ENCODE data around the gene SLC12A7.
"Not testable (repeated sequence)": the region's sequence is repeated elsewhere in the genome, so short reads cannot be mapped to it uniquely, and the experiment has no call there.

Gene SLC12A7

DNA sequence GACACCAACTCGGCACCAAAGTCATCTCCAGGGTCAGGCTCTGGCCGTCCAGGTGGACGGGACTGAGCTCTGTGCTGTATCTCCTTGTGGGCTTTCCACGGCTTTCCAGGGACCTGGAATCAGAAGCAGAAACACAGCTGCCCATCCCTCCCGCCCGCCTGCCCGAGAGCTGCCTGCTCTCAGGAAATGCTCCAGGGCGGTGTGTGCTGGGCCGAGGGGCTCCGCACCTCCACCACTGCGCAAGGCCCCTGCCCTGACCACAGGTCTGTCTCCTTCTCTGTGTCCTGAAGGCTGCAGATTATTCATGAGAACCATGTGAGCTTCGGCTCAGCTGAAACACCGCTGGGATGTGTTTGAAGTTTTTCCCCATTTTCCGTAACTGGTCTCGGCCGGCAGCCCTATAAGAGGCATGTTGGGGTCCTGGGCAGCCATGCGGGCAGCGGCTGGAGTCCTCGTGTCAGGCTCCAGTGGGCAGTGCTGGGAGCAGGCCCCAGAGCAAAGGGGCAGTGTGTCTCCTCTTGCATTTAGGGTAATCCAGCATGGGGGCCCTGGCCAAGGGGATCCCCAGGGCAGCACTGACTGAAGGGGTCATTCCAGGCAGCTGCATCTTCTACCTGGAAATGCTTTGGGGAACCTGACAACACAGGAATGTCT is 80.4 kb downstream of the SLC12A7 start:
- DNase-seq: no peak

DNA sequence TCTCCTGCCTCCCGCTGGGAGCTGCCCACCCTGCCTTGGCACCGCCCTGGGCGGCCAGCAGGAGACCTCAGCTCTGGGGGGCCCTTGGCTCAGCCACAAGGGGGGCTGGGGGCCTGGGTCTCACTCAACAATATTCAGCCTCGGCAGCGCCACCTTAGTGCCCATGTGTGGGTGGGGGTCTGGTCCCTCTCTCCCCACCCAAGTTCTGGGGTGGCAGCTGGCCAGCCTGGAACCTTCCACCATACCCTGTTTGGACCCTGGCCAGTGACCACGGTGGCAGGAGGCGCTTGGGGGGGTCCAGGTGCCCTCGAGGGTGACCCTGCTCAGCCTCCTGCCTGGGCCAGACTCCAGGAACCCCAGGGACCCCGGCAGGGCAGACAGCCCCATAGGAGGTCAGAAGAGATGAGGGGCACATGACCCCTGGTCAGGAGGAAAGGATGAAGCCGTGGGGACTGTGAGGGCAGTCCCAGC is 81.0 kb downstream of the SLC12A7 start:
- no peak for DNase-seq

- DNase-seq: no peak
Observed at GRCh38 chr5:1029945-1030625, 81.8 kb downstream of the SLC12A7 start.

DNA sequence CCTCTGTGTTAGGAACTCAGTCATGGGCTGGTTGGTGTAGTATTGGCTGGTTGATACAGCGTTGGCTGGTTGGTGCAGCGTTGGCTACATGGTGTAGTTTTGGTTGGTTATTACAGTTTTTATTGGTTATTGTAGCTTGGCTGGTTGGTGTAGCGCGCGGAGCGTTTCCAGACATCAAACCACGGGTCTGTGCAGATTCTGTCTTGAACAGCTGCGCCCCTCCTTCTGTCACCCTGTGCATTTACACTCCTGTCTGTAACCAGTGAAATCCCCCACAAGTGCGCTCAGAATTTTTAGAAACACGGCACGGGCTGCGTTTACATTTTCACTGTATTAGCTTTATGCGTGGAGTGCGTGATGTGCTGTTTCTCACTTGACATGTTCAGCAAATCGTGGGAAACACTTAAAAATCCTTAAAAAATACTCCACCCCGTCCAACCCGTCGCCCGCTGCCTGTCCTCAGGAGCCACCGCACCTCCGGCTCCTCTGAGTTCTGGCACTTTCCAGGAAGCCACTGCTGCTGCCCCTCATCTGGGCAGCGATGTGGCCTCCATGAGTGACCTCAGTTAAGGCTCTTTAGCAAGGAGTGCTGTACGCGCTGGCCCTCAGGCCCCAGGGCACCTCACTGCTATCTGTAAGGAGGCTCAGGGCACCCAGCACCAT is 82.5 kb downstream of the SLC12A7 start:
- DNase-seq: no peak

DNA sequence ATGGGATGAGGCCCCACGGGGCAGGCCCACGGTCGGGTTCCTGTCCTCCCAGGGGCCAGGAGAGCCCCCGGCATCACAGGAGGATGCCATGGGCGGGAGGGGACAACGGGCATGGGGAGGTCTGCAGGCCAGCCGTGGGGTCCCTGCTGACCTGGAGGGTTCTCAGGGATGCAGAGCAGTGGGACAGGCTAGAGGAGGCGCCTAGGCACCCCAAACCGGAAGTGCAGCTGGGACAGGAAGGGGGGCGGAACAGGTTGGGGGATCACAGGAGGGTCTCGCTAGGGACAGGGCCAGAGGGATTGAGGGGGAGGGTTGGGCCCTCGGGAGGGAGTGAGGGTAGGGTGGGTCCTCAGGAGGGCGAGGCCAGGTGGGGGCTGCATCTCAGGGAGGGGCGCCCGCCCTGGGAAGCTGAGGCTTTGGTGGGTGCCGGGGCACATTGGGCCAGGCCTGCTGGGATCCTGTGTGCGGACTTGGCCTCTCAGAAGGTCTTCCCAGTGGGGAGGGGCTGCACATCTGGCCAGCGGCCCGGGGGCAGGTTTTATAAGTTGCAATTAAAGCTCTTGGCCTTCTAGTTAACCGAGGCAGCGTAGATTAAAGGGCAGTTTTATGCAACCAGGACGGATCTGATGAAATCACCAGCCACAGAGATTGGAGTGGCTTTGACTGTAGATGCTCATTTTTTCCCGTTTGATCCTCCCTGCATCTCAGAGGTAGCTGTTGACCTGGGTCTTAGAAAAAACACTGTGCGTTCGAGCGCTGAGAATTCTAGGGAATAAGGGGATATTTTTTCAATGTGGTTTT is 83.2 kb downstream of the SLC12A7 start:
- no peak for DNase-seq

DNA sequence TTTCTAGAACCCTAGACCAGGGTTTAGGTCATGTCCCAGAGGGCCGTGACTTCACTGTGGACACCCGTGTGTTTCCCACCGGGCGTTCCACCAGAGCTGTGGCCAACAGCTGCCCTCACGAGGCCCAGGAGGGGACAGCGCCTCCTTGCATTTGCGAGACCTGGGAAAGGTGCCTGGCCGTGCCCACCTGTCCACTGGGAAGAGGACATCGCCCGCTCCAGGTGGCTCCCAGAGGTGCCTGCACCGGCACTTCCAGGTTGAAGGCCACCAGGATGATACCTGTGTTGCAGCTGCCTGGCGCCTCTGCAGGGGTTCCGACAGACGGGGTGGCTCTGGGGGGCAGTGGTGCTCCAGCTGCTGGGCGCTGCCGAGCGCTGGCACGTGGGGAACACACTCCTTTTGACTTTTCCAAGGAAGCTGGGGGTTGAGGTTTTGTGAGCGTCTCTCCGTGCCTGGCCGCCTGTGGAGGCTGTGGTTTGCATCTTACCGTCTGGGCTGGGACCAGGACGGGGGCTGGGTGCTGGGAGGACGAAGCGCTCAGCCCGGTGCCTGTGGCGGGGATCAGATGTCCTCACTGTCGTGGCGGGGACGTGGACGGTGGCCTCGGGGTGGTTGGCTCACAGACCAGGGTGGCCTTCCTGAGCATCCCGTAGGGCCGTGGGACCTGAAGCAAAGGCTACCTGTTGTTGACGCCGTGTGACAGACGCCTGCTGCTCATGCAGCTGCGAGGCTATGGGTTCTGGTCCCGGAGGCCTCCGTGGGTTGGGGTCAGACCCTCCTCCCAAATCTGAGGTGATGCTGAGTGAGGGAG is 84.0 kb downstream of the SLC12A7 start:
- no peak for DNase-seq

GRCh38 chr5:1026700-1027621 is 84.9 kb downstream of the SLC12A7 start:
- no peak for DNase-seq

DNA sequence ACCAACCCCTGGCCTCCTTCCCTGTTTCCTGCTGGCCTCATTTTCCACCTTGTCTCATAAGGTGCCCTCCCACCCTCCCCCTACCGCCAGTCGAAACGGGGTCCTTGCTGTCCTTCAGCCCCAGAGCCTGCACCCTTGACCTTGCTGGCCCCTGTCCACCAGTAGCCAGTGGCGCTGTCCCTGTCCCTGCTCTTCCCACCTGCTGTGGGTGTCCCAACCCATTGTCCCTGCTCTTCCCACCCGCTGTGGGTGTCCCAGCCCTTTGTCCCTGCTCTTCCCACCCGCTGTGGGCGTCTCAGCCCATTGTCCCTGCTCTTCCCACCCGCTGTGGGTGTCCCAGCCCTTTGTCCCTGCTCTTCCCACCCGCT is 89.9 kb downstream of the SLC12A7 start:
- DNase-seq: not testable (repeated sequence)

DNA sequence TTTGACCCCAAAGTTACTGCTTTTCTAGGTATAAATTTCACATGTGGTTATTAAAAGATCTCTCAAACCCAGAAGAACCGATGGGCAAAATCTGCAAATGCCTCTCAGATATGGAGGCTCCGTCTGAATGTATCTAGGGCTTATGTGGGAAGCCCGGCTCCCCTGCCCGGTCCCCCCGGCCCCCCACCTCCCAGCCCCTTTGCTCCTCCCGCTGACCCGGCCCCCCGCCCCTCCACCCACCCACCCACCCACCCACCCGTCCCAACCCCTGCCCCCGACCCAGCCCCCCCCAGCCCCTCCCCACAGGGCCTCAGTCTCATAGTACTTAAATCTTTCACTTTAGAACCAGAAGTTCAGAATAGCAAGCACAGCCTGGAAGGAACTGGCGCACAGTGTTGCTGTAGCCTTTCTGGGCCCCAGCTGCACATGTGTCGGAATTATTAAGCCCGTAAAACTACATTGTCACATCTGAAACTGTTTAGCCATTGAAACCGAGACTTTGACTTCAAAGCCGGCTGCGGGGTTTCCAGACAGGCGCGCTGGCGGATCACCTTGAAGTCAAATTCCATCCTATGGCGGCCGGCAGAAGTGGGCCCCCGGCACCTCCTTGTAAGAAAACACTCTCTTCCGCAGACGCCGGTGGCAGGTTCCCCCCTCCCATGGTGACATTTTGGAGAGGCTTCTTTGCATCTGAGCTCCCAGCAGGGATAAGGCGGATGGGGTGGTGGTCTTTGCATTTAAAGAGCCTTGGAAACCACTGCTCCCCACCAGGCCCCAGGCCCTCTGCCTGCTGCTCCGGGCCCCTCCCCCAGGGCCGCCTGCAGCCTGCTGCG is 90.5 kb downstream of the SLC12A7 start:
- no peak for DNase-seq

GRCh38 chr5:1020452-1020961 is 91.4 kb downstream of the SLC12A7 start:
- DNase-seq: no peak

DNA sequence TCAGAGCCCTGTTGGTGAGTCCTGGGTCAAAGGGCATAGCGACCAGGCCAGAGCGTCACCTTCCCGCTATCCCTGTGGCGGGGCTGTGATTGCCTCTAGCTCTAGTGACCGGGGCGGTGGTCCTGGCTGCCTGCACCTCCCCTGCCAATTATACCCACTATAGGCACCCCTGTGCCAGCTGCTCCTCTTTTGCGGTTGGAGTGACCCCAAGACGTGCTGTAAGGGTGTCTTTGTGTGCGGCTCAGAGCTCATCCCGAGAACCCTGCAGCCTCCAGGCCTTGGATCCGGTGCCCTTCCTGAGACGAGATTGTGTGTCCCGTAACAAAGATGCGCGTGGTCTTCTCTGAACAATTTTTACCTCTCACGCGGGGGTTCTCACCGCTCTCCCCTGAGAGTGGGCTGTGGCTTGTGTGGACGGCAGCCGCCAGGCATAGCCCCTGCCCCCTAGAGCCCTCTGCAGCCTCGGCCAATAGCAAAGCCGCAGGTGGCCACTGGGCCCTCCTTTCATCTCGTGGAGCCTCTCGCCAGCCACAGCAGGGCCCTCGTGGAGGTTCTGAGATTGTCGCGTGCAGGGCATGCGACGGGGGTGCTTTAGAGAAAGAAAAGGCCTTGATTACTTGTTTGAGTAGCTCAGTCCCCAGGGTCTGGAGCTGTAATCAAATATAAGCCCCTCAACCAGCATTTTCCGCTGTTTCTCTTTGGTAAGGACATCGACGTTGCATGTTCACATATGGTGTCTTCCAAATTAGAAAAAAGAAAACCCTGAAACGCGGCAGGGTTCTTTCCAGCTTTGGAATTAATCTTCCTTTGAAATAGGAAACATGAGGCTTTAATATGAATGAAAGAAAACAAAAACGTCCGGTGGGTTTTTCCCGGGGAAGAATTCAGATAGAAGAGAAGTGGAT is 92.6 kb downstream of the SLC12A7 start:
- DNase-seq: no peak

GRCh38 chr5:1018596-1018995 is 93.3 kb downstream of the SLC12A7 start:
- DNase-seq: no peak

GRCh38 chr5:1017691-1018455 is 94.0 kb downstream of the SLC12A7 start:
- DNase-seq: no peak

GRCh38 chr5:1017056-1017455 is 94.8 kb downstream of the SLC12A7 start:
- DNase-seq: no peak

DNA sequence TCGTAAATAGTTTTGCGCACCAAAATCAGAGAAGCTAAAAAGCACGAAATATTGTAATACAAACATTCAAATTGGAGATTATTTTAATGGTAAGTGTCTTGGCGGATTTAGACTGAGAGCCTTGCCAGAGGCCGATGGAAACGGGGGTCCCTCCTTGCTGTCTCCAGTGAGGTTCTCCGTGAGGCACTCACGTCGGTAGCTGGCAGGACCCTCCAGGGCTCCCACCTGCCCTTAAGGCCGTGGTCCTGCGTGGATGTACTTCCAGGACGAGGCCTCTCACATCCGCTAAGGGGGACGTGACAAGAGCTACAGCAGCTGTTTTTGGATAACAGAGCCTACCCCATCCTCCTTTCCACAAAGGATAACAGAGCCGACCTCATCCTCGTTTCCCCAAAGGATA is 95.4 kb downstream of the SLC12A7 start:
- no peak for DNase-seq

- no peak for DNase-seq
Observed at GRCh38 chr5:1016036-1016435, 95.8 kb downstream of the SLC12A7 start.

- DNase-seq: no peak
Observed at GRCh38 chr5:1015507-1015906, 96.4 kb downstream of the SLC12A7 start.

GRCh38 chr5:1014781-1015221 is 97.1 kb downstream of the SLC12A7 start:
- no peak for DNase-seq
